AG04449 (cell line): ENCODE results near the gene MANBA.

Source experiments
- CTCF ChIA-PET: fragments of 350-600 bp; formaldehyde crosslinking; extraction: SDS; loops from one replicate; lab custom pipeline; 2021; ENCODE audit warnings: antibody characterized with exemption; lab: Yijun Ruan, JAX
- POLR2A ChIA-PET: fragments of 400-600, 350-600 bp; formaldehyde crosslinking; extraction: SDS; loops from one replicate; lab custom pipeline; 2020; ENCODE audit warnings: antibody characterized with exemption, inconsistent platforms; lab: Yijun Ruan, JAX
- DNase-seq: peaks from one replicate; pipeline ENCODE4 v3.0.0-alpha.2; 2010; ENCODE audit warnings: low read depth, low spot score
- H3K4me3 ChIP-seq: 2 replicates; pipeline ENCODE4 v1.5.1; 2011; ENCODE audit warnings: low read depth, mild to moderate bottlenecking, control low read depth, low read length
- CTCF ChIP-seq: IDR thresholded peaks from one replicate; pipeline ENCODE4 v1.5.1; 2011; ENCODE audit warnings: mild to moderate bottlenecking, moderate library complexity, low read length, control low read depth, inconsistent platforms; ENCODE audit not compliant: insufficient read depth; ENCODE audit errors: missing control alignments

MANBA gene

GRCh38 chr4:102760645-102761295 lies at the start of gene MANBA:
Gene MANBA, minus strand, starts transcription at chr4:102760968. Its CDS starts 74 bp downstream, at chr4:102760894.
- CTCF ChIA-PET, result interaction anchor here (0.8 to 1.5 kb wide), 6 partner anchors 9 to 252 kb away, joined by 3 to 7 read pairs (median 3); no protein-coding TSS in a partner anchor
- H3K4me3 ChIP-seq, result peak within 1 kb of the TSS; percentile 94
- TF ChIP-seq CTCF, result no peak
- no peak for DNase-seq
- POLR2A ChIA-PET, result interaction anchor here (0.6 to 1.5 kb wide), 8 partner anchors 22 to 140 kb away, joined by 3 to 11 read pairs (median 5); partner anchors contain the start of genes CISD2 and UBE2D3

- no peak overlapping the region for H3K4me3 ChIP-seq
- DNase-seq, result no peak
- CTCF ChIA-PET, result interaction anchor here (0.7 to 3.4 kb wide), 3 partner anchors 12 to 22 kb away, joined by 3 to 10 read pairs (median 5); no protein-coding TSS in a partner anchor
- POLR2A ChIA-PET, result interaction anchor here (1.0 kb wide), 1 partner anchor 13 kb away, joined by 3 read pairs; no protein-coding TSS in a partner anchor
- no peak for TF ChIP-seq CTCF
These were observed 48.9 kb upstream of the MANBA start for GRCh38 chr4:102809691-102810090.

GRCh38 chr4:102809190-102809589 lies 48.4 kb upstream of the MANBA start:
- no peak overlapping the region for H3K4me3 ChIP-seq
- TF ChIP-seq CTCF, result no peak
- no peak for DNase-seq
- ChIA-PET POLR2A (interaction anchor here (1.0 kb wide), 1 partner anchor 14 kb away, joined by 3 read pairs; no protein-coding TSS in a partner anchor), CTCF (interaction anchor here (1.3 to 3.4 kb wide), 2 partner anchors 13 to 16 kb away, joined by 5 to 10 read pairs; no protein-coding TSS in a partner anchor)

- CTCF ChIA-PET, result no interaction called here
- POLR2A ChIA-PET, result interaction anchor here (0.6 kb wide), 1 partner anchor 11 kb away, joined by 6 read pairs; no protein-coding TSS in a partner anchor
These were observed 47.2 kb upstream of the MANBA start for GRCh38 chr4:102808009-102808408.

GRCh38 chr4:102807345-102807744 lies 46.6 kb upstream of the MANBA start:
- H3K4me3 ChIP-seq, result no peak overlapping the region
- ChIA-PET POLR2A (interaction anchor here (0.6 kb wide), 1 partner anchor 12 kb away, joined by 6 read pairs; no protein-coding TSS in a partner anchor), CTCF (no interaction called here)
- no peak for TF ChIP-seq CTCF
- DNase-seq, result no peak

More at GRCh38 chr4:102808009-102808408, 47.2 kb upstream of the MANBA start:
- no peak overlapping the region for H3K4me3 ChIP-seq
- no peak for DNase-seq
- no peak for TF ChIP-seq CTCF

GRCh38 chr4:102799816-102800215 lies 39.0 kb upstream of the MANBA start:
- no peak for TF ChIP-seq CTCF
- no peak overlapping the region for H3K4me3 ChIP-seq
- no peak for DNase-seq
- ChIA-PET CTCF (interaction anchor here (1.1 kb wide), 1 partner anchor 9 kb away, joined by 4 read pairs; no protein-coding TSS in a partner anchor), POLR2A (no interaction called here)
